ENCODE data around the gene ARHGAP8.

DNA sequence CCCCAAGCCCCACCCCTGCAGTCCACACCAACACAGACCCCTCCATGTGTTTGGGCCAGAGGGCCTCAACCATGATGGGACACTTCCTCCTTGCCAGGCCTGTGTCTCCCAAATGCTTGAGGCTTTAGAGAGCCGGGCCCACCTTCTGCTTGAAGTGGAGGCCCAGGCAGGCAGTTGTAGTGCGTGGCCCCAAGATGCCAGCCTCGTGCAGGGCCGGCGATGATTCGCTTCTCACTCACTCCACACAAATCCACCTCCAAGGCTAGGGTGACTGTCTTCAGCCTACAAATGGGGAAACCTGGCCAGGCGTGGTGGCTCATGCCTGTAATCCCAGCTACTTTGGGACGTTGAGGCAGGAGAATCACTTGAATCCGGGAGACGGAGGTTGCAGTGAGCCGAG lies 44.6 kb upstream of the ARHGAP8 start:
- TF ChIP-seq POLR2AphosphoS5 (IDR thresholded peaks at IDR 0.05; ENCODE audit: insufficient read depth, low read depth, low read length) (no peak), FOS (IDR thresholded peaks at IDR 0.05; ENCODE audit: borderline replicate concordance, insufficient read depth, low read length) (no peak)
- TF ChIP-seq, protein P1, sequence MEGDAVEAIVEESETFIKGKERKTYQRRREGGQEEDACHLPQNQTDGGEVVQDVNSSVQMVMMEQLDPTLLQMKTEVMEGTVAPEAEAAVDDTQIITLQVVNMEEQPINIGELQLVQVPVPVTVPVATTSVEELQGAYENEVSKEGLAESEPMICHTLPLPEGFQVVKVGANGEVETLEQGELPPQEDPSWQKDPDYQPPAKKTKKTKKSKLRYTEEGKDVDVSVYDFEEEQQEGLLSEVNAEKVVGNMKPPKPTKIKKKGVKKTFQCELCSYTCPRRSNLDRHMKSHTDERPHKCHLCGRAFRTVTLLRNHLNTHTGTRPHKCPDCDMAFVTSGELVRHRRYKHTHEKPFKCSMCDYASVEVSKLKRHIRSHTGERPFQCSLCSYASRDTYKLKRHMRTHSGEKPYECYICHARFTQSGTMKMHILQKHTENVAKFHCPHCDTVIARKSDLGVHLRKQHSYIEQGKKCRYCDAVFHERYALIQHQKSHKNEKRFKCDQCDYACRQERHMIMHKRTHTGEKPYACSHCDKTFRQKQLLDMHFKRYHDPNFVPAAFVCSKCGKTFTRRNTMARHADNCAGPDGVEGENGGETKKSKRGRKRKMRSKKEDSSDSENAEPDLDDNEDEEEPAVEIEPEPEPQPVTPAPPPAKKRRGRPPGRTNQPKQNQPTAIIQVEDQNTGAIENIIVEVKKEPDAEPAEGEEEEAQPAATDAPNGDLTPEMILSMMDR (IDR thresholded peaks at IDR 0.05; ENCODE audit: extremely low read depth in 1 of 2, insufficient read depth in 1 of 2, low read depth in 1 of 2, low read length in 2 of 2): no peak
- TF ChIP-seq, protein P2, sequence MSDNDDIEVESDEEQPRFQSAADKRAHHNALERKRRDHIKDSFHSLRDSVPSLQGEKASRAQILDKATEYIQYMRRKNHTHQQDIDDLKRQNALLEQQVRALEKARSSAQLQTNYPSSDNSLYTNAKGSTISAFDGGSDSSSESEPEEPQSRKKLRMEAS (IDR thresholded peaks at IDR 0.05; ENCODE audit: insufficient read depth, insufficient read length): no peak
